NCI-H2081 treated with DMSO at 0.1 percent for 48 hours (cell line): ENCODE data around the gene ARSJ.
"Not testable (repeated sequence)": the region's sequence is repeated elsewhere in the genome, so short reads cannot be mapped to it uniquely, and the experiment has no call there.

ENCODE experiments used
- DNase-seq: peaks from one replicate; lab custom pipeline; 2025; lab: John Stamatoyannopoulos, UW

Gene ARSJ

DNA sequence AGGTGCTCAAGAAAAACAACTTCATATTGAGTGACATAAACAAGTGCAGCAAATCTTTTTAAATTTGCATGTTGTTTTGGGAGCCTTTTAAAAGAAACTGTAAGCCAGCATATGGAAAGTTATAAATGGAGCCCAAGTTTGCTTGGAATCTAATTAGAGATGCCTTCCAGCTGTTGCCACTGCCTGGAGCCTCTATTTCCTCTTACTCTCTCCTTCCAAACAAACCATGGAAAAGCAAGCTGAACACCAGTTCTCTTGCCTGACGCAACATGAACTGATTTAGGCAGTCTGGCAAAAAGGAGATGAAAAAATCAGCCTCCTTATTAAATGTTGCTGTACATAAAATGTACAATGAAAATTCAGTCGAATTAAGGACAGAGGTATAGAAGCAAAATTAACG is 21.5 kb downstream of the ARSJ start:
- DNase-seq: no peak

DNA sequence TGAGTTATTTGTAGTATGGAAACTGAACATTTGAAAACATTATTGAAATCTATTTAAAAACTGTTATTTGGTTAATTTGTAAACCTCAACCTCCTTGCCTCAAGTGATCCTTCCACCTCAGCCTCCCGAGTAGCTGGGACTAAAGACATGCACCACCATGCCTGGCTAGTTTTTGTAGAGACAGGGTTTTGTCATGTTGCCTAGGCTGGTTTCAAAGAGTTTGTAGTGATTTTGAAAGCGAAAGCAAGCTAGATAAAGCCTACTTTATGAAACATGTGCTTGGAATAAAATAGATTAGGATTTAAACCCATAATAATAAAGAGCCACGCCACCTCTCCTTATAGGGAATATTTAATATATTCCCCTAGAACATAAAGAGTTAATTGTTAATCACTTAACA is 23.5 kb downstream of the ARSJ start:
- no peak for DNase-seq

DNA sequence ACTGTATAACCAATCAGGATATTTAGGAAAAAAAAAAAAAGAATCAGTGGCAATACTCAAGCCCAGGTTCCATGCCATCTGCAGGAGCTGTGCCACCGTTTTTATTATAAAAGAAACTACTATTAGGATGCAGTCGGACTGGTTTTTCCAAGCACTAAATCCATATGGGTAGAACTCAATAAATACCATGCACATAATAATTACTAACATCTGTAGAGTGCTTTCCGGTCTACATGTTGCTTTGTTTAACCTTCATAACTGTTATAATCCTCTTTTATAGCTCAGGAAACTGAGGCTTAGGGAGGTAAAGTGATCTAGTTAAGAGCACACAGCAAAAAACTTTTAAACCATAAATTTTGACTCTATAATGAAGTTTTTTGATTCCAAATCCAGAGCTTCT is 24.0 kb downstream of the ARSJ start:
- DNase-seq: no peak

DNA sequence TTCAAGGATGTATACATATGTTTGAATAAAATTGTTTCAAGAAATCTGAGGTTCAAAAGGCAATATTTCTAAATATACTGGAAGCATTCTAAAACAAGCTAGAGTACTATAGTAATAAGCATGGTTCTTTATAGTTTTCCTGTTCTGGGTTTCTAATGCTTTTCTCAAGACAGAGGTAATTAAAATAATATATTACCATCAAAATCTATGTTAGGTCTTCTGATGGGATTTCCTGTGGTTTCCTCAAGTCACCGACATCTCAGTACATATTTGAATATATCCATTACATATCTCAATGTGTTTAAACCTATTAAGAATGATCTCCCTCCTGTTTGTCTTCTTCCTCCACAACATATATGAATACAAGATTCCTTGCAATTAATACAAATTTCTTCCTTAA is 25.6 kb downstream of the ARSJ start:
- DNase-seq: no peak

DNA sequence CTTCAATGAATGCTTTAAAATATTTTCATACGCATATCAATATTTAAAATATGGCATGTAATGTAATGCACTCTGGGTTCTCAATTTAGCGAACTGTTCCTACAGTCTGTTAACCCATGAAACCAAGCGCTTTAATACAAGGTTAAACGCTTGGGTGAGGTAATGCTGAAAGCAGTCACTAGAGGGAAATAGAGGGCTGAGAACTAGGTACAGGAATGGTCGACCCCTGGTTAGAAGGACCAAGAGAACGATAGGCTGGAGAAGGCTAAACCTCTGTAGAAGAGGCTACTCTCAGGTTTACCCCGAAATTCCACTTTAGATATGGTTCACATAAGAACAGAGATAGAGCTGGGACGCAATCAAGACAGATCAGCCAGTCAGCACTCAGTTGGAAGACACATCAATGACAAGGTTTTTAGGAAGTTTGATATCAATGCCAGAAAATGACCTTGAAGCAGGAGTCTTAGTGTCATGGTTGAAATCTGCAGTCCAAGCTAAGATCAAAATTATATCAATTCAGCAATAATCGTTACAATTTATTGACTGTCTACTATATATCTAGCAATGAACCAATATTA is 26.9 kb downstream of the ARSJ start:
- DNase-seq: no peak

DNA sequence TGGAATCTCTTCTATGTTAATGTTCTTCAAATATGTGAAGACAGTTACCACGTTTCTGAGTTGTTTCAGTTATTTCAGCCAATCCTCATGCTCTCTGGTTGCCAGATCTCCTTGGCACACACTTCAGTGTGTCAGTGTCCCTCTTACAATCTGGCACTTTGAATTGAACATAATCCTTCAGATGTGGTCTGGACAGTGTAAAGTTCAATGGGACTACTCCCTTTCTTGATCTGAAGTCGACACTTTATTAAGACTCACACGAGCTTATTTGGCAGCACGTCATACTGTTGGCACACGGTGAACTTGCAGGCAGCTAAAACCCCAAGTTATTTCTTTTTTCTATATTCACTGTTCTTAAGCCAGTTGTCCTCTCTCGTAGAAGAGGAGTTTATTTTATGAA is 28.2 kb downstream of the ARSJ start:
- no peak for DNase-seq

DNA sequence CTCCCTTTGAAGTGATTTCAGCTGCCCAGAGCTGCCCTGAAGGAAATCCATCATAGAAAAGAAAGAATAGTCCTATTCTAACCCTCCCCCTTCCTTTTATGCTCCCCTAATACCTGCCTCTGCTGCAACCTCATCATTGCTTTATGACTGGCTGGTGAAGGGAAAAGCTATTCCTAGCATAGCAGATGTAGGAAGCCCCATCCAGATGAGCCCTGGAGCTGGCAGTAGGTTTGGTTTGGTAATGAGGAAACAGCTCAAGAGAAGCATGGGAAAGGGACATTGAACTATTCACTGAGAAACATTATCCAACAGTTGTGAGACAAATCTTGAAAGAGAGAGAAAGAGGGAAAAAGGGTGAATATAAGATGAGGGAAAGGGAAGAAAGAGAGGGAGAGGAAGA is 29.2 kb downstream of the ARSJ start:
- DNase-seq: no peak

DNA sequence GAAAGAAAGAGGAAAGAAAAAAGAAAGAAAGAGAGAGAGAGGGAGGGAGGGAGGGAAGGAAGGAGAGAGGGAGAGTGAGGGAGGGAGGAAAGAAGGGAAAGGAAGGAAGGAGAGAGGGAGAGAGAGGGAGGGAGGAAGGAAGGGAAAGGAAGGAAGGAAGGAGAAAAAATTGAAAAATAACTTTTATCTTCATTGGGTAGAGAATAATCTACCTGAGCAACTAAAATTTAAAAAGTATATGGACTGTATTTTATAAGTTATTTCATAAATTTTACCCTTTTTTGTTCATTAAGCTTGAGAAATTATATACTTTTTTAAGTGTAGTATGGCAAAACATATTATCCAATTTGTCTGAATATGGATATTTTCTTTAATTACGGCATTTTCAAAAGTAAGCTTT is 32.0 kb downstream of the ARSJ start:
- no peak for DNase-seq

DNA sequence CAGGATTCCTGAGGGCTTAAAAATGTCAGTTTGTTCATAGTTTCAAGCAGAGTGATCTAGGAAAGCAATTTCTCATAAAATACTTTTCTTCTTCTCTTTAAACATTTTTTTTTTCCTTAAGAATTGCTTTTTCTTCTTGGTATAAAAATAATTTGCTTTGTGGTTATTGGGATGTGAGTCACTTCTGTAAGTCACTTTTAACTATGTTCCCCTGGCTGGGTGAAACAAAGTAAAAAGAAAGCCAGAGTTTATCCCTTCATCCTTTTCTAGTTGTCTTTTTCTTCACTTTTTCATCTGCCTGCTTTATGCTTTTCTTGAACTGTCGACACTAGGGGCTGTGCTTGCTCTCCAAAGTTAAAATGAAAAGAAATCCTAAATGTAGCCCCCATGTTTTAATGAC is 33.5 kb downstream of the ARSJ start:
- no peak for DNase-seq

DNA sequence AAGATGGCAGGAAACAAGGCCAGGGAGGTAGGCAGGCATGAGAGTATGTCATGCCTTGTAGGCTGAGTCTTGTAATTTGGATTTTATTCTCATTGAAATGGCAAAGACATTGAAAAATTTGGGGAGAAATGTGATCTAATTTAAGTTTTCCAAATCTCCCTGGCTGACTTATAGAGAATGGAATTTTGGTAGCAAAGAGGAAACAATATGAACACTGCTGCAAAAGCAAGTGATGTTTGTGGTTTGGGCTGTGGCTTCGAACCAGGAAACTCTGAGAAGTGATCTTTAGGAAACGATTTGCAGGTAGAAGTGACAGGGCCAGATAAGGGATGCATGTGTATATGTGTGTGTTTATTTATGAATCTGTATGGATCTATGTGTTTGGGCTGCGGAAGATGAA is 35.6 kb downstream of the ARSJ start:
- DNase-seq: no peak

DNA sequence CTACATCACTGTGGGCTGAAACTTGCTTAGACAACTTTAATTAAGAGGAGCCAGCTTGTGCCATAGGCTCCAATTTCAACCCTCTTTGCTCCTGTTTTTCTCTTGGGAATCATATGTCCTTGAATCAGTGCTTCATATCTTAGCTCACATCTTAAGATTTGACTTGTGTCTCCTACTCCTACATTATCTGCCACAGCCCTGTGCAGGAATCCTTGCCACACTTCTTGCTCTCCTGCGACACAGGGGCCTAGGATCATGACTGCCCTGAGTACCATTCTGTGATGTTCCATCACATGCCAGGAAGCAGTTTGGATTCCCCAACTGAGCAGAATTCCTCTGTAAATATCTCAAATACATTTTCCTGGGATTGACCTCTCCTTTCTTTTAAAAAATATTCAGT is 36.4 kb downstream of the ARSJ start:
- DNase-seq: no peak

DNA sequence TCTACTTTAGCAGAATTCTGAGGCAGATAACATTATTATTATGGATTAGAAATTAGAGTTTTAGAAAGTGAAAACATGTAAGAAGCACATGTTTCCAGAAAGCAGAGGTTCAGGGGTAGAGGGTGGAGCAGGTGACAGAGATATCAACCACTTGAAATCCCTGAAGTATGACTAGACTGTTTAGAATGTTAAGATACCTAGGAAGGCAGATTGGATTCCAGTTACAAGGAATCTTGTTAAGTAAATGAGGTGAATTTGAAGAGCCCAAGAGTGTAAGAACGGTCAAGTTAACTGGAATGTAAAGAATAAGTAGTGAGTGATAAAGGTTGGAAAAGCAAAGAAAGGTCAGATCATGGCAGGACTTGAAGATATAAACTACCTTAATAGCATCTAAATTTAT is 37.6 kb downstream of the ARSJ start:
- no peak for DNase-seq

DNA sequence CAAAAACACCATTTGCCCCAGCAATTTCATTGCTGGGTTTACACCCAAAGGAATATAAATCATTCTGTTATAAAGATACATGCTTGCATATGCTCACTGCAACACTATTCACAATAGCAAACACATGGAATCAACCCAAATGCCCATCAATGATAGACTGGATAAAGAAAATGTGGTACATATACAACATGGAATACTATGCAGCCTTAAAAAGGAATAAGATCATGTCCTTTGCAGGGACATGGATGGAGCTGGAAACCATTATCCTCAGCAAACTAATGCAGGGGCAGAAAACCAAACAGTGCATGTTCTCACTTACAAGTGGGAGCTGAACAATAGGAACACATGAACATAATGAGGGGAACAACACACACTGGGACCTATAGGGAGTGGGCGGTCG is 39.3 kb downstream of the ARSJ start:
- not testable (repeated sequence) for DNase-seq

DNA sequence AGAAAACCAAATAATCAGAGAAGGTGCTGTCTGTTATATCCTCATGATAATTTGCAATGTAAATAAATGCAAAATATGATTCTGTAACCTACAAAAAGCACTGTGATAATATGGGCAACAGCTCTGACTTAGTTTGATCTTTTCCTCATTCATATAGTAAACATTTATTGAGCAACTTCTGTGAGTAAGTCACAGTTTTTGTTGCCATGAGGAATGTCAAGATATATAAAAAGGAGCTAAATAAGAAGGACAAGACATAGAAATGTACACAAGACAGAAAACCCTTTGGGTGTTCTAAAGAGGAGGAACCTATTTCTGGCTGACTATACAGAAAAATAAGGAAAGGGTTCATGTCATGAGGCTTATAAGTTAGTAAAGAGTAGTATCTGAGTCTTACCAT is 44.3 kb downstream of the ARSJ start:
- no peak for DNase-seq

DNA sequence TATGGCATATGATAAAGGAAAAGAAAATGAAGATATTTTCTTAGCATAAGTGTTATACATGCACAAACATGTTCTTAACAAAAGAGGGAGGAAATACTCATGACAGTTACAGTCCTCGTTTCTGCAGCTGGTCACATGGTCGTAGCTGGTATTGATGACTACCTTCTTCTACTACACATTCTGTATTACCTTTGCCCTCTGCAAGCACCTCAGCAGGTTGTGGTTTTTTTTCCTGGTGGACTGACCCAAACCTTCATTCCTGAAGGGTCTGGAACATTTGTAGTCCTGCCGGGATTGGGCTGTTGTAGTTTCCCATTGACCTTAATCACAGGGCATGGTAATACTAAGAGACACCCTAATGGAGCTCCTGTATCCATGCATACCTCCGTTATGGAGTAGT is 54.7 kb downstream of the ARSJ start:
- not testable (repeated sequence) for DNase-seq

DNA sequence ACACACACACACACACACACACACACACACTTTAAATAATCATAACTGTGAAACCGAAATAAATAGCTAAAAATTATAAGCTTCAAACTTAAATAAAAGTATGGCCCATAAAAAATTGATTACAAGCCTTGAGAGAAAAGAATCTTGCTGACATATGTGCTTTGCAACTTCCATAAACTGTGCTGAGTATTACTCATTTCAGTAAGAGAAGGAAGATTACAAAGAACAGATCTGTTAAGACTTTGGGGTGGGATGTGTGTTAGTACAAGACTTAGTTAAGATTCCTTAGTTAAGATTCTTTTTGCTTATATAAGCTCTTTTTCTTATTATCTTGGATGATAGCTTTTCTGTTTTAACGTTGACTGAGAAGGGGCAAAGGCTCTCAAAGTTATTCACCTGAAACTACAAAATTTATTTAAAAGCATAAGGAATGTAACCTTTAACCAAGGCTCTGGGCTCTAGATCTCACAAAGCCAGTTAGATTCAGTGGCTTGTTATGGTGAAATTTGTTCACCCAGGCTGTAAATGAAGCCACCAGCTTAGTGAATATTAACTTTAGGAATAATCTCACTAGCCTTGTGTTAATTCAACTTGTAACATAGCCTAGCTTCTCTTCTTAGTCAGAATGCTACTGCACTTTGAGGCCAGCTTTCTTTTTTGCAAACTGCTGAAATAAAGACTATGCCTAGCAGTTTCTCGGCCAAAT is 58.2 kb downstream of the ARSJ start:
- DNase-seq: no peak

DNA sequence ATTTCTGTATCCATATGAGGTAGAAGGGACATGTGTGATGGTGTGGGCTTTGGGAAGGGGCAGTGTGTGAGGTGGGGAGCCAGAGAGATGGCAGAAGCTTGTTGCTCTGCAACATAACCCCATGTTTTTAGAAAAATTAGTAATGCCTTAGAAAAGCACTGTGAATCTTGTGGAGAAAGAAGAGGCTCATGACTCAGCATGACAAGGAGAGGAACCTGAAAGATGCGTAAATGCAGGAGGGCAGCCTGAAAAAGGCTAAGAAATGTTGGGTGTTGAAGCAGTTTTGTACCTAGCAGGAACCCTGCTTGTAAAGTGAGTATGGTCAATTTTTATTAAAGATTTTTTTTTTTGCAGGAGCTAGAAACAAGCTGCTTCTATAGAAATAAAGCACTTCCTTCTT is 59.8 kb downstream of the ARSJ start:
- no peak for DNase-seq

DNA sequence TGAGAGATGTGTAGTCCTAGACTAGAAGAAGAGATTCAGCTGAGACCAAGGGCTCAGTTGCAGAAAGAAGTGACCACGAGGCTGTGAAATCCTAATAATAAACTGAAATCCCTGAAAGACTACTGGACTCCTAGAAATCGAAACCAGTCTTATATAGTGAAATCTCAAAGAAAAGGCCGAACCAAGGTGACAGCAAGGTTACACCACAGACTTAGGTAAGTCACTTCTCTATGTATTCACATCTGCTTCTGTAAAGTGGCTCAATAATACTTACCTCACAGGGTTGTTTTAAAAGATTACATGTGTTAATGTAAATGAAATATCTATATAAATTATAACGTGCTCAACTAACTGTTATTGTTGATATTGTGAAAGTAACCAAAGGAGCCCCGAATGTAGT is 60.3 kb downstream of the ARSJ start:
- DNase-seq: no peak

DNA sequence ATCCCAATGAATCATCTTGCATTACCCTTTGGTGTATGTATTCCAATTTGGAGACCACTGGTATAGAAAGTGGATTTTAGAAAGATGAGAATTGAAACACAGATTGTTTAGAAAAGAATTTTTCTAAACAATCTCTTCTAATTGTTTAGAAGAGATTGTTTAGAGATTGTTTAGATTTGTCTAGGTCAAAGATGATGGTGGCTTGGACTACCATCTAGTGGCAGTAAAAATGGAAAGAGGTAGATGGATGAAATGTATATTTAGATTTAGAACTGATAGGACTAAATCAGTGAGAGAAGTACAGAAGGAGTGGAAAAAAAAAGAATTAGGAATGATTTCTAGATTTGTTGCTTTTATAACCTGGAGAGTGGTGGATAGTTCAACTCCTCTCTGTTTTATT is 70.6 kb downstream of the ARSJ start:
- DNase-seq: no peak

DNA sequence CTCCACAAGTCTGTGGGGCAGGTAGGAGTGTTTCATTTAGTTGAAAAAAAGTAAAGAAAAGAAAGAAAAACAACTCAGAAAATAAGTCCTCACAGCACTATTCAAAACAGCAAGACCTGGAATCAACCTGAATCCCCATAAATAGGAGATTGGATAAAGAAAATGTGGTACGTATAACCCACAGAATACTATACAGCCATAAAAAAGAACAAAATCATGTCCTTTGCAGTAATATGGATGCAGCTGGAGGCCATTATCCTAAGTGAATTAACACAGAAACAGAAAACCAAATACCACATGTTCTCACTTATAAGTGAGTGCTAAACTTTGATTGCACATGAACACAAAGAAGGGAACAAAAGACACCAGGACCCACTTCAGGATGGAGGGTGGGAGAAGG is 71.9 kb downstream of the ARSJ start:
- DNase-seq: no peak

DNA sequence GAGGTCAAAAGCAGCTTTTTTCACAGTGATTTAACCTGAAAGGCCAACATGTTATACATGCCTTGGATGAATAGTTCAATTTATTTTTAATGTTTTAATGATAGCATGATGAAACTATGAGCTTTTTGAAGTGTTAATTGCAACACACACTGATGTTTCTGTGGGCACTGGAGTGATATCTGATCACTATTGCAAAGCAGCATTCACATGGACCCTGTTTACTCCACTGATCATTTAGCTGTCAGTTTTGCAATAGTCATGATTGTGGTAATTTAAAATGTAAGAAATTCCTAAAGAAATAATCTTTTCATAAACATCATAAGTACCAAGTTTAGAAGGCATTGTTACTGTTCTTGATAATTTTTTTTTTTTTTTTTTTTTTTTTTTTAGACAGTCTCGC is 74.1 kb downstream of the ARSJ start:
- DNase-seq: no peak

DNA sequence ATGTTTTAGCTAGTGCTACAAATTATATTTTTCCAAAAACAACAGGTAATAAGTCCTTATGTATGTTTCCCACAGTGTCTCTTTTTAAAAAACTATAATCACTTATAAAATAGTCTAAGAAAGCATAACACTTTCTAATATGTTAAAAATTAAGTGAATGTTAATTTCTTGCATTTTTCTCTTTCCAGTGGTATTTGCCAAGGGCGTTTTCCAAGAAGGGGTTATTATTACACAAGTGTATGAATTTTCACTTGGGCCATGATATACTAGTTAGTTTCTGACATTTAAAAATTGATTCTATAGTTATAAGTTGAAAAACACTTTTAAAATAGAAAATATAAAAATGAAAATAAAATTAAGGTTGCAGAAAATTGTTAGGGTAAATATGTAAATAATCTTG is 74.6 kb downstream of the ARSJ start:
- DNase-seq: no peak

DNA sequence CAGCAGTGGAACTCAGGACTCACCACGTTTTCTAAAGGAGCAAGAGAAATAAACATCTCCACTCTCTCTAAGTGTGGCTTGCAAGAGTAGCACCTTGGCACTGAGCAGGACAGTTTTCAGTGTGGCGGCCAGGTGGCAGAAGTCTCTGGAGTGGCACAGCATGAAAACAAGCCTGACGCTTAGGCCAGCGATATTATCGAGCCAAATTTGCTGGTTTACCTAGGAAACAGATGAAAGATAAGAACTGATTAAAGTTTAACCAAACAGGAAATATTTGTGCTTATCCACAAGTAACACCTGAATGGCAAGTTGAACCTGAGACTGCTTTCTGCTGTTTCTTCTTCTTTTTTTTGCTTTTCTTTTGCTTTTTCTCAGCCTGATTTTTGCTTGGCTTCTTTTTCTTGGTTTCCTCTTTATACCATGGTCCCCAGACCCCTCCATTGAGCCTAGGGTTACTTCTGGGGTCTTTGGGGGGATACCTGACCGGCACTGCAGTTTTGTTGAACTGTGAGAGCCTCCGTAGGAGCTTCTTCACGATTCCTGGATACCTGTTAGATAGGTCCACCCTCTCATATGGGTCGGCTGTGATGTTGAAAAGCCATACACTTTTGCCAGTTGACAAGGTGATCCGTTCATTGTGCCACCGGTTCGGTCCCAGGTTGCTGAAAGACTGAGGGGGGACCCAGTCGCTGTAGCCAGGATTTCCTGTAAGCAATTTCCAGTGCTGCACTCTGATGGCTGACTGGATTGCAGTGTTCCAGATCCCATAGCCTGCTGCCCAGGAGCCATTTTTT is 77.3 kb downstream of the ARSJ start:
- no peak for DNase-seq
